Measurements from ENCODE around the gene KIF5B. TPM values are rescaled to one million over a fixed set of nuclear protein-coding genes. Genes with fewer than 3 reads are reported as not detected.

Gene KIF5B
- total RNA-seq, 1 experiment from 2014 or later: 70.5 TPM

DNA sequence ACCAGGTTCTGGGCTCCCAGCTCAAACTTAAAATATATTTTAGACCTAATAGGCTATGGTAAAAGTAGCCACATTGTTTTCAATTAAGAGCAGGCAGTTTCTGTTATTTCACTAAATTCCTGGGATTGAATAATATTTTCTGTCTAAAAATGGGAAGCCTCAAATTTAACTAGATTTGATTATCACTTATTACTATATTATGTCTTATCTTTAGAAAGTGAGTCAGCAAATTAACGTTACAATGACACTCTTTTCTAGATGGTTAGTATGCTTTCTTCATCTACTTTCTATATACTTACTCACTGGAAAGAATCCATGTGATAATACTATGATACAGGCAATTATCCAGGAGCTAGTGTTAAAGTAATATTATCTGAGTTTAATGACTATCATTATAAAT lies 27.5 kb downstream of the KIF5B start:
- TF ChIP-seq, protein P1, sequence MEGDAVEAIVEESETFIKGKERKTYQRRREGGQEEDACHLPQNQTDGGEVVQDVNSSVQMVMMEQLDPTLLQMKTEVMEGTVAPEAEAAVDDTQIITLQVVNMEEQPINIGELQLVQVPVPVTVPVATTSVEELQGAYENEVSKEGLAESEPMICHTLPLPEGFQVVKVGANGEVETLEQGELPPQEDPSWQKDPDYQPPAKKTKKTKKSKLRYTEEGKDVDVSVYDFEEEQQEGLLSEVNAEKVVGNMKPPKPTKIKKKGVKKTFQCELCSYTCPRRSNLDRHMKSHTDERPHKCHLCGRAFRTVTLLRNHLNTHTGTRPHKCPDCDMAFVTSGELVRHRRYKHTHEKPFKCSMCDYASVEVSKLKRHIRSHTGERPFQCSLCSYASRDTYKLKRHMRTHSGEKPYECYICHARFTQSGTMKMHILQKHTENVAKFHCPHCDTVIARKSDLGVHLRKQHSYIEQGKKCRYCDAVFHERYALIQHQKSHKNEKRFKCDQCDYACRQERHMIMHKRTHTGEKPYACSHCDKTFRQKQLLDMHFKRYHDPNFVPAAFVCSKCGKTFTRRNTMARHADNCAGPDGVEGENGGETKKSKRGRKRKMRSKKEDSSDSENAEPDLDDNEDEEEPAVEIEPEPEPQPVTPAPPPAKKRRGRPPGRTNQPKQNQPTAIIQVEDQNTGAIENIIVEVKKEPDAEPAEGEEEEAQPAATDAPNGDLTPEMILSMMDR (conservative IDR thresholded peaks at IDR 0.05): no peak
- no peaks in the 10 kb centered on the region for H3K79me2 ChIP-seq (ENCODE audit: insufficient read depth, low read length)
- no peak overlapping the region for H3K4ac ChIP-seq (ENCODE audit: low read depth, low read length)
- no peak overlapping the region for H3K27ac ChIP-seq (ENCODE audit: insufficient read length, low read depth, low read length)
- H3K4me3 Mint-ChIP-seq: no peak overlapping the region
- no peak overlapping the region for H2AK5ac ChIP-seq (ENCODE audit: insufficient read length, low read length)
- H2BK15ac ChIP-seq (ENCODE audit: low read depth, low read length): no peak overlapping the region
- H3K18ac ChIP-seq (ENCODE audit: insufficient read length, low read depth, low read length): no peak overlapping the region
- no peak overlapping the region for H3K56ac ChIP-seq (ENCODE audit: insufficient read length, low read depth, low read length)
- H2BK5ac ChIP-seq (ENCODE audit: insufficient read length, low read length): no peak overlapping the region
- no peaks in the 10 kb centered on the region for H3K9me3 ChIP-seq (ENCODE audit: control insufficient read depth, low read depth, low read length)
- H2BK12ac ChIP-seq (ENCODE audit: insufficient read length, low read depth, low read length): no peak overlapping the region
- no peak overlapping the region for H4K91ac ChIP-seq (ENCODE audit: insufficient read length, low read depth, low read length)
- no peaks in the 10 kb centered on the region for H3K4me1 ChIP-seq (ENCODE audit: insufficient read depth, low read length)
- H3K36me3 Mint-ChIP-seq (ENCODE audit: insufficient read depth in 1 of 3, low read depth in 3 of 3): peaks cover 54 to 83% (median 83%) of the 10 kb centered on the region in 3 experiments
- DNase-seq: no peak
- no peak overlapping the region for H4K5ac ChIP-seq (ENCODE audit: insufficient read length, low read depth, low read length)
- no peak overlapping the region for H2BK120ac ChIP-seq (ENCODE audit: low read depth, low read length, poor library complexity, severe bottlenecking)
- no peaks in the 10 kb centered on the region for H3K79me1 ChIP-seq (ENCODE audit: insufficient read depth, low read depth, low read length, poor library complexity, severe bottlenecking)
- H4K8ac ChIP-seq (replicated peaks; ENCODE audit: insufficient read length, low read depth, low read length): no peak overlapping the region
- no peak overlapping the region for H3K23ac ChIP-seq (ENCODE audit: insufficient read length, low read depth, low read length)
- H3K27me3 Mint-ChIP-seq (ENCODE audit: low read depth): no peaks in the 10 kb centered on the region
- no peak overlapping the region for H3K4me2 ChIP-seq (ENCODE audit: insufficient read depth, insufficient read length, low read length)
- H3K27me3 ChIP-seq (ENCODE audit: insufficient read depth, low read length): no peaks in the 10 kb centered on the region
- no peak overlapping the region for H3T11ph ChIP-seq (ENCODE audit: low read length)
- no peaks in the 10 kb centered on the region for H3K4me1 Mint-ChIP-seq
- no peak overlapping the region for H2BK20ac ChIP-seq (ENCODE audit: low read depth, low read length, poor library complexity, severe bottlenecking)
- no peaks in the 10 kb centered on the region for H4K20me1 ChIP-seq (ENCODE audit: control insufficient read depth, insufficient read depth, insufficient read length)
- no peak overlapping the region for H2AFZ ChIP-seq (ENCODE audit: low read length)
- no peaks in the 10 kb centered on the region for H3K9me3 Mint-ChIP-seq
- H3K14ac ChIP-seq (ENCODE audit: insufficient read depth, low read length): no peak overlapping the region
- no CpG with 5 or more reads among the region's 1 CpG for WGBS (ENCODE audit: extremely low coverage, insufficient read length, low lambda C conversion rate)
- H3K9ac ChIP-seq (ENCODE audit: extremely low read depth, insufficient read length, low read length): no peak overlapping the region
- no peaks in the 10 kb centered on the region for H3K23me2 ChIP-seq (ENCODE audit: insufficient read length, low read depth, low read length, poor library complexity, severe bottlenecking)
- no peak overlapping the region for H3K27ac Mint-ChIP-seq

Measured in H9 (cell line).